Calu3 (cell line): ENCODE data around the gene NOSIP. TPM values are rescaled to one million over a fixed set of nuclear protein-coding genes. Genes with fewer than 3 reads are reported as not detected.
A peak's percentile ranks its signal among the peaks of the same experiment; 100 is the strongest.

Source experiments
- BruUV-seq: library from RNA; stranded (reverse); fragments of 400-500 nt; replicated peaks from 2 replicates; lab custom pipeline; 2021; lab: Mats Ljungman, UMichigan
- CTCF ChIA-PET: fragments of 300-600 bp; sonication (Branson Sonifier 250); formaldehyde crosslinking; loops from one replicate; lab custom pipeline; 2022; ENCODE audit warnings: antibody characterized with exemption; lab: Charles Lee
- DNase-seq: peaks from one replicate; pipeline ENCODE4 v3.0.0; 2022
- H3K27ac Mint-ChIP-seq: one replicate; pipeline ENCODE4 v1.8.0; 2022; ENCODE audit warnings: mixed read lengths; ENCODE audit not compliant: unreplicated experiment
- H3K27me3 Mint-ChIP-seq: one replicate; pipeline ENCODE4 v1.8.0; 2022; ENCODE audit warnings: mixed read lengths; ENCODE audit not compliant: unreplicated experiment
- H3K36me3 Mint-ChIP-seq: one replicate; pipeline ENCODE4 v1.8.0; 2022; ENCODE audit warnings: mild to moderate bottlenecking, moderate library complexity, mixed read lengths; ENCODE audit not compliant: insufficient read depth, unreplicated experiment
- H3K4me1 Mint-ChIP-seq: one replicate; pipeline ENCODE4 v1.8.0; 2022; ENCODE audit warnings: mild to moderate bottlenecking, low read depth, mixed read lengths; ENCODE audit not compliant: unreplicated experiment
- H3K4me3 Mint-ChIP-seq: one replicate; pipeline ENCODE4 v1.8.0; 2022; ENCODE audit warnings: mild to moderate bottlenecking, low read depth, moderate library complexity, mixed read lengths; ENCODE audit not compliant: unreplicated experiment
- H3K9me3 Mint-ChIP-seq: one replicate; pipeline ENCODE4 v1.8.0; 2022; ENCODE audit warnings: low read depth, mixed read lengths; ENCODE audit not compliant: unreplicated experiment
- CTCF ChIP-seq: fragments of 200-600 bp; IDR thresholded peaks from one replicate; pipeline ENCODE4 v1.8.0; 2022; ENCODE audit warnings: antibody characterized with exemption; ENCODE audit not compliant: unreplicated experiment
- intact Hi-C: fragments of 100-400 bp; cut with micrococcal nuclease; formaldehyde crosslinking; loops from one replicate; pipeline ENCODE4 v1.10.0; 2022; ENCODE audit not compliant: unreplicated experiment
- total RNA-seq: library from RNA; stranded (reverse); gene quantifications from 2 replicates; pipeline ENCODE4 v1.2.3, GENCODE V29; 2022

Gene NOSIP
- total RNA-seq, 1 experiment from 2014 or later, result 76.9 TPM

DNA sequence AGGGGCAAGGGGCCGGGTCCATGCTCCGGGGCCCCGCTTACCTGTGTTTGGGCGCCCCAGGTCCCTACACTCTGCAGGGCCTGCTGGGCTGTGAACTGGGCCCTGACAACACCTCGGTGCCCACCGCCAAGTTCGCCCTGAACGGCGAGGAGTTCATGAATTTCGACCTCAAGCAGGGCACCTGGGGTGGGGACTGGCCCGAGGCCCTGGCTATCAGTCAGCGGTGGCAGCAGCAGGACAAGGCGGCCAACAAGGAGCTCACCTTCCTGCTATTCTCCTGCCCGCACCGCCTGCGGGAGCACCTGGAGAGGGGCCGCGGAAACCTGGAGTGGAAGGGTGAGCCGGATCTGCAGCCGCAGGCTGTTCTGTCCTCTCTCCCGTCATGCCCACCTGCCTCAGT is 66.2 kb downstream of the NOSIP start:
- DNase-seq, result no peak
- no peak for TF ChIP-seq CTCF
- CTCF ChIA-PET, result interaction anchor here (0.7 to 1.9 kb wide), 2 partner anchors 32 to 33 kb away, joined by 5 to 8 read pairs; no protein-coding TSS in a partner anchor
- Mint-ChIP-seq H3K9me3 (no peaks in the 10 kb centered on the region), H3K27ac (no peak overlapping the region), H3K4me3 (peak overlapping the region; percentile 77), H3K36me3 (peaks cover 30% of the 10 kb centered on the region), H3K4me1 (peaks cover 27% of the 10 kb centered on the region), H3K27me3 (no peaks in the 10 kb centered on the region)
- BruUV-seq, result no TSS peak
- intact Hi-C loops, result no loop called here

GRCh38 chr19:49513746-49514118 is 66.6 kb downstream of the NOSIP start:
- Mint-ChIP-seq H3K36me3 (peaks cover 30% of the 10 kb centered on the region), H3K9me3 (no peaks in the 10 kb centered on the region), H3K4me1 (peaks cover 27% of the 10 kb centered on the region), H3K27me3 (no peaks in the 10 kb centered on the region), H3K27ac (peak overlapping the region; percentile 69), H3K4me3 (peak overlapping the region; percentile 77)
- no peak for DNase-seq
- no peak for TF ChIP-seq CTCF
- TSS peak; percentile 39 for BruUV-seq
- CTCF ChIA-PET, result interaction anchor here (0.7 to 1.9 kb wide), 2 partner anchors 32 to 33 kb away, joined by 5 to 8 read pairs; no protein-coding TSS in a partner anchor
- intact Hi-C loops, result no loop called here

GRCh38 chr19:49512970-49513745 is 67.2 kb downstream of the NOSIP start:
- Mint-ChIP-seq H3K27ac (peak overlapping the region; percentile 69), H3K9me3 (no peaks in the 10 kb centered on the region), H3K4me3 (peak overlapping the region; percentile 77), H3K36me3 (peaks cover 30% of the 10 kb centered on the region), H3K4me1 (peaks cover 27% of the 10 kb centered on the region), H3K27me3 (no peaks in the 10 kb centered on the region)
- peak; percentile 54 for DNase-seq
- CTCF ChIA-PET, result interaction anchor here (0.5 to 1.9 kb wide), 5 partner anchors 32 to 692 kb away, joined by 3 to 8 read pairs (median 5); no protein-coding TSS in a partner anchor
- BruUV-seq, result no TSS peak
- intact Hi-C loops, result no loop called here
- TF ChIP-seq CTCF, result no peak

- no peaks in the 10 kb centered on the region for H3K27me3 Mint-ChIP-seq
- no peaks in the 10 kb centered on the region for H3K9me3 Mint-ChIP-seq
- no peak overlapping the region for H3K4me3 Mint-ChIP-seq
- no peak for TF ChIP-seq CTCF
- peaks cover 16% of the 10 kb centered on the region for H3K36me3 Mint-ChIP-seq
- intact Hi-C loops, result no loop called here
- no peak overlapping the region for H3K27ac Mint-ChIP-seq
- CTCF ChIA-PET, result no interaction called here
- DNase-seq, result no peak
- no TSS peak for BruUV-seq
- peaks cover 18% of the 10 kb centered on the region for H3K4me1 Mint-ChIP-seq
Observed at GRCh38 chr19:49507803-49508494, 72.4 kb downstream of the NOSIP start.
